SU-DHL-6 (cell line): ENCODE results near the gene PHIP.

Experiments used
- EZH2phosphoT487 ChIP-seq: fragments of 200-600 bp; sonication (generic), shearing (Covaris generic); conservative IDR thresholded peaks from 2 replicates; pipeline ENCODE4 v1.6.1; 2018; ENCODE audit warnings: mild to moderate bottlenecking, antibody characterized with exemption, low read length, moderate library complexity, mixed read lengths
- TF ChIP-seq, protein P1 (sequence below): fragments of 200-600 bp; sonication (generic); IDR thresholded peaks from one replicate; pipeline ENCODE4 v1.5.1; 2017; ENCODE audit warnings: antibody characterized with exemption, mild to moderate bottlenecking, low read length, moderate library complexity; ENCODE audit not compliant: insufficient read depth, poor library complexity, severe bottlenecking

DNA sequence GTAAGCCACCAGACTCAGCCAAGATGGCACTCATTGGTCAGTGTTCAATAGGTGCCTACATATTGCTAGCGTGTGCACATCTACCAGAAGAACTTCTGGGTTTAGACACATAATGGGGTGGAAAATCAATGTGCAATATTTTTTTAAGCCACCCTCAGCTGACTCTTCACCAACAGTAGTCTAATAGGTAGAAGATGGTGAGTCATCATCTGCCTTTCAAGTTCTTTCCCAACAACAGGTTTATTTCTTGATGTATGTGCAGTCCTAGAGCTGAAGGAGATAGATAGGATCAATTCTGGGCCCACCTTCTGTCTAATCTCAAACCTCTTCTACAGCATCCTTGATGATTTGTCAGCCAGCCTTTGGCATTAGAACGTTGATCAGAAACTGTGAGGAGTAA is 169.4 kb downstream of the PHIP start:
- TF ChIP-seq, protein P1, sequence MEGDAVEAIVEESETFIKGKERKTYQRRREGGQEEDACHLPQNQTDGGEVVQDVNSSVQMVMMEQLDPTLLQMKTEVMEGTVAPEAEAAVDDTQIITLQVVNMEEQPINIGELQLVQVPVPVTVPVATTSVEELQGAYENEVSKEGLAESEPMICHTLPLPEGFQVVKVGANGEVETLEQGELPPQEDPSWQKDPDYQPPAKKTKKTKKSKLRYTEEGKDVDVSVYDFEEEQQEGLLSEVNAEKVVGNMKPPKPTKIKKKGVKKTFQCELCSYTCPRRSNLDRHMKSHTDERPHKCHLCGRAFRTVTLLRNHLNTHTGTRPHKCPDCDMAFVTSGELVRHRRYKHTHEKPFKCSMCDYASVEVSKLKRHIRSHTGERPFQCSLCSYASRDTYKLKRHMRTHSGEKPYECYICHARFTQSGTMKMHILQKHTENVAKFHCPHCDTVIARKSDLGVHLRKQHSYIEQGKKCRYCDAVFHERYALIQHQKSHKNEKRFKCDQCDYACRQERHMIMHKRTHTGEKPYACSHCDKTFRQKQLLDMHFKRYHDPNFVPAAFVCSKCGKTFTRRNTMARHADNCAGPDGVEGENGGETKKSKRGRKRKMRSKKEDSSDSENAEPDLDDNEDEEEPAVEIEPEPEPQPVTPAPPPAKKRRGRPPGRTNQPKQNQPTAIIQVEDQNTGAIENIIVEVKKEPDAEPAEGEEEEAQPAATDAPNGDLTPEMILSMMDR: no peak
- no peak for TF ChIP-seq EZH2phosphoT487
